ENCODE measurements around the gene MATCAP1. TPM values are rescaled to one million over a fixed set of nuclear protein-coding genes. Genes with fewer than 3 reads are reported as not detected.

Gene MATCAP1
- total and polyA plus RNA-seq, 2 donors (not counting 1 experiment from before 2014, with no cell fraction given) = 6.2 to 8.9 TPM

DNA sequence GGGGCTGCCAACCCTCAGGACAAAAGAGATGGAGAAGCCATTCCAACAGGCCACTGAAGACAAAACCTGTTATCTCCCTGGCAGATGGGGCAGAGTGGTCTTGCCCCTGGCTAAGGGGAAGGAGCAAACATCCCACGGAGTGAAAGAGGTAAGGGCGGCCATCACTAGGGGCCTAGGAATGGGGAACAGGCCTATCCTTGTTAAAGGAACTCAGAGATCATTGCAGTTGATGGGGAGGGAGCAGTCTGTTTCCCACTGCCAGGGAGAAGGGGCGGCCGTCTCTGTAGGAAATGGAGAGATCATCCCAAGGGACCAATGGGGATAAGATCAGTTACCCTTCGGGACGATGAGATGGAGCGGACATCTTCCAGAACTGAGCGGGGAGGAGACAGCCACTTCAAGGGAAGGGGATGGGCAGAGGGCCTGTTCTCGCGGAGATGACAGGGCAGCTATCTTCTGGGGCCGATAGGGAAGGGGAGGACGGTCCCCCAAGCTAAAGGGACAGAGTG lies 42.6 kb upstream of the MATCAP1 start:
- Histone ChIP-seq H3K27ac (ENCODE audit: low read length in 2 of 2) (peak overlapping the region; percentile 48 to 82), H3K27me3 (replicated peaks in 1 of 4; ENCODE audit: control extremely low read depth in 1 of 4, control insufficient read depth in 3 of 4, insufficient read depth in 4 of 4, low read length in 3 of 4) (no peaks in the 10 kb centered on the region), H3K4me1 (ENCODE audit: control insufficient read depth in 2 of 2, insufficient read depth in 2 of 2, low read length in 2 of 2) (peaks cover 15 to 22% of the 10 kb centered on the region in 2 donors), H2AFZ (ENCODE audit: insufficient read depth, low read depth, low read length, poor library complexity, severe bottlenecking) (peak overlapping the region; percentile 92), H3K4me2 (replicated peaks; ENCODE audit: low read depth, low read length, poor library complexity, severe bottlenecking) (peak overlapping the region; percentile 86), H3K36me3 (replicated peaks in 1 of 2; ENCODE audit: control extremely low read depth in 1 of 2, control insufficient read depth in 1 of 2, extremely low read depth in 1 of 2, insufficient read depth in 2 of 2, low read length in 1 of 2) (peaks cover 2 to 27% of the 10 kb centered on the region in 2 experiments), H4K20me1 (ENCODE audit: control insufficient read depth, insufficient read depth, low read length, poor library complexity, severe bottlenecking) (peaks cover 19% of the 10 kb centered on the region), H3K9me3 (ENCODE audit: control extremely low read depth in 1 of 3, control insufficient read depth in 2 of 3, insufficient read depth in 1 of 3, low read length in 2 of 3) (no peaks in the 10 kb centered on the region), H3K79me2 (ENCODE audit: control insufficient read depth, insufficient read depth, low read length) (peaks cover 17% of the 10 kb centered on the region), H3K9ac (ENCODE audit: low read length) (peak overlapping the region; percentile 83), H3K4me3 (ENCODE audit: control extremely low read depth in 1 of 5, extremely low read depth in 1 of 5, insufficient read depth in 1 of 5, low read depth in 2 of 5, low read length in 4 of 5) (peak overlapping the region; percentile 68 to 99 (median 86))
- Mint-ChIP-seq H3K4me3 (peak overlapping the region; percentile 100), H3K27ac (peak overlapping the region; percentile 100), H3K9me3 (ENCODE audit: insufficient read depth) (no peaks in the 10 kb centered on the region), H3K4me1 (peaks cover 29% of the 10 kb centered on the region), H3K27me3 (no peaks in the 10 kb centered on the region)
- no peak for TF ChIP-seq EZH2 (IDR thresholded peaks at IDR 0.05; ENCODE audit: borderline replicate concordance, insufficient read depth, low read depth, low read length, poor library complexity, severe bottlenecking)
- TF ChIP-seq, protein P1, sequence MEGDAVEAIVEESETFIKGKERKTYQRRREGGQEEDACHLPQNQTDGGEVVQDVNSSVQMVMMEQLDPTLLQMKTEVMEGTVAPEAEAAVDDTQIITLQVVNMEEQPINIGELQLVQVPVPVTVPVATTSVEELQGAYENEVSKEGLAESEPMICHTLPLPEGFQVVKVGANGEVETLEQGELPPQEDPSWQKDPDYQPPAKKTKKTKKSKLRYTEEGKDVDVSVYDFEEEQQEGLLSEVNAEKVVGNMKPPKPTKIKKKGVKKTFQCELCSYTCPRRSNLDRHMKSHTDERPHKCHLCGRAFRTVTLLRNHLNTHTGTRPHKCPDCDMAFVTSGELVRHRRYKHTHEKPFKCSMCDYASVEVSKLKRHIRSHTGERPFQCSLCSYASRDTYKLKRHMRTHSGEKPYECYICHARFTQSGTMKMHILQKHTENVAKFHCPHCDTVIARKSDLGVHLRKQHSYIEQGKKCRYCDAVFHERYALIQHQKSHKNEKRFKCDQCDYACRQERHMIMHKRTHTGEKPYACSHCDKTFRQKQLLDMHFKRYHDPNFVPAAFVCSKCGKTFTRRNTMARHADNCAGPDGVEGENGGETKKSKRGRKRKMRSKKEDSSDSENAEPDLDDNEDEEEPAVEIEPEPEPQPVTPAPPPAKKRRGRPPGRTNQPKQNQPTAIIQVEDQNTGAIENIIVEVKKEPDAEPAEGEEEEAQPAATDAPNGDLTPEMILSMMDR (IDR thresholded peaks at IDR 0.05) = no peak
- ChIA-PET CTCF (interaction anchor here (0.6 to 4.2 kb wide), 11 partner anchors 19 to 353 kb away, joined by 3 to 33 read pairs (median 3); partner anchors contain the start of genes FHOD1 and SLC9A5), POLR2A (interaction anchor here (0.9 to 3.7 kb wide), 3 partner anchors 18 to 33 kb away, joined by 4 to 30 read pairs (median 27); partner anchors contain the start of genes E2F4, FHOD1 and SLC9A5)
- DNase-seq (no peak), ATAC-seq (ENCODE audit: low read depth) (no peak)
- intact Hi-C loops (cut with micrococcal nuclease) = loop anchor here (2.0 kb wide), 1 partner anchor 620 kb away; the partner anchor contains the start of genes CENPT and NUTF2
- 8% methylated on average over 12 of the region's 12 CpGs for WGBS (ENCODE audit: insufficient coverage)

DNA sequence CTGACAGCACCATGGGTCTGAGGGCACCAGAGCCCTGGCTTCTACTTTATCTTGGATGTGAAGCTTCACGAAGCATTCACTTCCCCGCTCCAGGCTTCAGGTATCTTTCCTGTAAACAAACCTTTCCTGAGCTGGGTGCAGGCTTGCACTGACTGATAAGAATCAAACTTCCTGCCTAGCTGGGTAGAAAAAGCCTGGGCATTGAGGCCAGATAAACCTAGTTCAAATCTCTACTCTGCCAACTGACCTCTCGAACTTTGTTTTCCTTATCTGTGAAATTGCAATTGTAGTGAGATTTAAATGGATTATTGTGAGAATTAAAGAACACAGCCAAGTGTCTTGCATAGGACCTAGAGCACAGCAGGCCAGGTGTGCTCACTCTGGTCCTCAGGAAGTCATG lies 40.2 kb upstream of the MATCAP1 start:
- Histone ChIP-seq H3K27ac (ENCODE audit: low read length in 2 of 2) (no peak overlapping the region), H3K9me3 (ENCODE audit: control extremely low read depth in 1 of 3, control insufficient read depth in 2 of 3, insufficient read depth in 1 of 3, low read length in 2 of 3) (no peaks in the 10 kb centered on the region), H3K27me3 (replicated peaks in 1 of 4; ENCODE audit: control extremely low read depth in 1 of 4, control insufficient read depth in 3 of 4, insufficient read depth in 4 of 4, low read length in 3 of 4) (no peaks in the 10 kb centered on the region), H4K20me1 (ENCODE audit: control insufficient read depth, insufficient read depth, low read length, poor library complexity, severe bottlenecking) (peaks cover 18% of the 10 kb centered on the region), H3K9ac (ENCODE audit: low read length) (no peak overlapping the region), H3K4me1 (ENCODE audit: control insufficient read depth in 2 of 2, insufficient read depth in 2 of 2, low read length in 2 of 2) (peaks cover 15 to 22% of the 10 kb centered on the region in 2 donors), H3K4me3 (ENCODE audit: control extremely low read depth in 1 of 5, extremely low read depth in 1 of 5, insufficient read depth in 1 of 5, low read depth in 2 of 5, low read length in 4 of 5) (no peak overlapping the region), H3K79me2 (ENCODE audit: control insufficient read depth, insufficient read depth, low read length) (peaks cover 17% of the 10 kb centered on the region), H3K4me2 (replicated peaks; ENCODE audit: low read depth, low read length, poor library complexity, severe bottlenecking) (no peak overlapping the region), H2AFZ (ENCODE audit: insufficient read depth, low read depth, low read length, poor library complexity, severe bottlenecking) (no peak overlapping the region), H3K36me3 (replicated peaks in 1 of 2; ENCODE audit: control extremely low read depth in 1 of 2, control insufficient read depth in 1 of 2, extremely low read depth in 1 of 2, insufficient read depth in 2 of 2, low read length in 1 of 2) (peaks cover 2 to 7% of the 10 kb centered on the region in 2 experiments)
- Mint-ChIP-seq H3K4me1 (peaks cover 29% of the 10 kb centered on the region), H3K27ac (no peak overlapping the region), H3K27me3 (no peaks in the 10 kb centered on the region), H3K9me3 (ENCODE audit: insufficient read depth) (no peaks in the 10 kb centered on the region), H3K4me3 (no peak overlapping the region)
- CTCF ChIA-PET = no interaction called here
- DNase-seq = no peak
- intact Hi-C loops (cut with micrococcal nuclease) = no loop called here
- ATAC-seq (ENCODE audit: low read depth) = no peak
- POLR2A ChIA-PET = no interaction called here
- TF ChIP-seq EZH2 (IDR thresholded peaks at IDR 0.05; ENCODE audit: borderline replicate concordance, insufficient read depth, low read depth, low read length, poor library complexity, severe bottlenecking) = no peak
- TF ChIP-seq, protein P1 (IDR thresholded peaks at IDR 0.05) = no peak
- 42% methylated on average over 2 of the region's 3 CpGs for WGBS (ENCODE audit: insufficient coverage)

Data from B cell (primary cell).